GM12878 (cell line): ENCODE measurements around the gene BCAN. TPM values are rescaled to one million over a fixed set of nuclear protein-coding genes. Genes with fewer than 3 reads are reported as not detected.

Source experiments
- ATAC-seq: fragments of 200-7000 bp; cut with Tn5 transposase; 3 replicates; pipeline ENCODE4 v1.9.1; 2020; ENCODE audit warnings: mild to moderate bottlenecking, moderate library complexity
- BruUV-seq: library from RNA; stranded (reverse); fragments of 400-500 nt; replicated peaks from 2 replicates; lab custom pipeline; 2021; lab: Mats Ljungman, UMichigan
- CTCF ChIA-PET: fragments of 300-600 bp; sonication (Branson Sonifier 250); formaldehyde crosslinking; extraction: SDS; loops from one replicate; lab custom pipeline; 2021; ENCODE audit warnings: inconsistent platforms; lab: Yijun Ruan, JAX
- POLR2A ChIA-PET: fragments of 350-600 bp; formaldehyde crosslinking; extraction: SDS; loops from one replicate; lab custom pipeline; 2021; ENCODE audit warnings: inconsistent platforms; lab: Charles Lee
- RAD21 ChIA-PET: fragments of 300-600 bp; sonication (Branson Sonifier 250); formaldehyde crosslinking; loops from one replicate; lab custom pipeline; 2023; ENCODE audit warnings: antibody characterized with exemption; ENCODE audit not compliant: unreplicated experiment; lab: Charles Lee
- SMC1A ChIA-PET: fragments of 300-600 bp; sonication (Branson Sonifier 250); formaldehyde crosslinking; loops from one replicate; lab custom pipeline; 2023; ENCODE audit not compliant: unreplicated experiment, uncharacterized antibody; lab: Charles Lee
- DNase-seq: peaks from one replicate; pipeline ENCODE4 v3.0.0-alpha.2; 2011; ENCODE audit warnings: low read depth, low spot score
- FAIRE-seq: peaks from 3 replicates; lab custom pipeline; 2011; peaks lifted over from hg19 to GRCh38; lab: Jason Lieb, UNC
- H2AFZ ChIP-seq: 2 replicates; pipeline ENCODE4 v1.6.0; 2011; ENCODE audit warnings: low read depth, low read length, control low read depth; ENCODE audit not compliant: control insufficient read depth
- H3K27ac ChIP-seq: 2 replicates; pipeline ENCODE4 v1.5.1; 2011; ENCODE audit warnings: control low read depth; ENCODE audit not compliant: control insufficient read depth, insufficient read depth
- H3K27me3 ChIP-seq, 2 experiments: replicated peaks in 1 of 2; 2 replicates each; pipeline versions ENCODE4 v1.6.0 to v1.6.1; 2011; ENCODE audit warnings: low read length in 1 of 2; ENCODE audit not compliant: control insufficient read depth in 2 of 2, insufficient read depth in 2 of 2
- H3K36me3 ChIP-seq, 2 experiments: 2 replicates each; pipeline ENCODE4 v1.5.1; 2011; ENCODE audit warnings: low read length in 1 of 2; ENCODE audit not compliant: control insufficient read depth in 2 of 2, insufficient read depth in 2 of 2
- H3K4me1 ChIP-seq: 2 replicates; pipeline ENCODE4 v1.6.1; 2011; ENCODE audit warnings: mild to moderate bottlenecking, low read length, moderate library complexity, mixed read lengths; ENCODE audit not compliant: control insufficient read depth, insufficient read depth
- H3K4me2 ChIP-seq: 2 replicates; pipeline ENCODE4 v1.6.0; 2011; ENCODE audit warnings: control low read depth; ENCODE audit not compliant: control insufficient read depth, insufficient read depth
- H3K4me3 ChIP-seq: fragments of 200-600 bp; sonication (generic); 2 replicates; pipeline ENCODE4 v1.5.1; 2016
- H3K79me2 ChIP-seq: 2 replicates; pipeline ENCODE4 v1.6.0; 2011; ENCODE audit warnings: low read length; ENCODE audit not compliant: control insufficient read depth, insufficient read depth
- H3K9ac ChIP-seq: 2 replicates; pipeline ENCODE4 v1.8.0; 2011; ENCODE audit warnings: low read length, control low read depth, mixed read lengths; ENCODE audit not compliant: control insufficient read depth, insufficient read depth
- H3K9me3 ChIP-seq: replicated peaks from 3 replicates; pipeline ENCODE4 v1.5.1; 2011; ENCODE audit warnings: mild to moderate bottlenecking, low read length; ENCODE audit not compliant: control insufficient read depth, insufficient read depth
- H4K20me1 ChIP-seq: 2 replicates; pipeline ENCODE4 v1.6.0; 2011; ENCODE audit not compliant: control insufficient read depth, insufficient read depth
- CBX3 ChIP-seq: fragments of 200-600 bp; sonication (generic); IDR thresholded peaks from 2 replicates; pipeline ENCODE4 v1.6.1; 2016; ENCODE audit warnings: low read depth, borderline replicate concordance
- EGR1 ChIP-seq, 2 experiments: IDR thresholded peaks; 1 replicate in 1 of 2; 2 replicates in 1 of 2; pipeline ENCODE4 v1.6.1; 2011 to 2012; ENCODE audit warnings: low read depth in 2 of 2, low read length in 2 of 2, borderline replicate concordance in 1 of 2, mild to moderate bottlenecking in 1 of 2, moderate library complexity in 1 of 2
- ESRRA ChIP-seq: IDR thresholded peaks from 2 replicates; pipeline ENCODE4 v1.6.1; 2012; ENCODE audit warnings: mild to moderate bottlenecking, low read length, improper control_type of control experiment
- HDAC6 ChIP-seq: fragments of 200-600 bp; sonication (generic); IDR thresholded peaks from one replicate; pipeline ENCODE4 v1.8.0; 2017; ENCODE audit warnings: antibody characterized with exemption; ENCODE audit not compliant: unreplicated experiment
- JUND ChIP-seq: IDR thresholded peaks from 2 replicates; pipeline ENCODE4 v1.6.1; 2012; ENCODE audit warnings: low read depth, mild to moderate bottlenecking, low read length, improper control_type of control experiment, moderate library complexity
- NRF1 ChIP-seq: conservative IDR thresholded peaks from 2 replicates; pipeline ENCODE4 v1.6.1; 2011; ENCODE audit warnings: mild to moderate bottlenecking, low read depth, low read length, improper control_type of control experiment
- RCOR1 ChIP-seq: conservative IDR thresholded peaks from 2 replicates; pipeline ENCODE4 v1.6.1; 2012; ENCODE audit warnings: low read depth, low read length, improper control_type of control experiment
- RUNX3 ChIP-seq: IDR thresholded peaks from 2 replicates; pipeline ENCODE4 v1.6.1; 2012; ENCODE audit warnings: low read length, inconsistent platforms
- SMC3 ChIP-seq: IDR thresholded peaks from 2 replicates; pipeline ENCODE4 v1.6.1; 2011; ENCODE audit warnings: low read length, improper control_type of control experiment, borderline replicate concordance
- WGBS: methylation state at CpG from one replicate; pipeline ENCODE4 v1.1.6; 2016; ENCODE audit warnings: low lambda C conversion rate; ENCODE audit not compliant: insufficient replicate concordance, insufficient coverage; ENCODE audit errors: missing lambda C conversion rate; 5-methylcytosine and 5-hydroxymethylcytosine counted together
- in situ Hi-C: fragments of 300-500 bp; cut with MboI; formaldehyde crosslinking; loops from 9 replicates; pipeline ENCODE4 v1.14.3; 2018; ENCODE audit warnings: mixed read lengths
- intact Hi-C: fragments of 100-400 bp; cut with micrococcal nuclease; formaldehyde crosslinking; loops from one replicate; pipeline ENCODE4 v1.14.2; 2022; ENCODE audit not compliant: unreplicated experiment
- polyA plus RNA-seq, 11 experiments: library from polyadenylated mRNA; depleted of rRNA in 4 of 11; unstranded in 6 of 11; stranded (reverse) in 5 of 11; fragments of >200 nt; fragmentation: Nextera tagmentation in 4 of 11; fragmentation: Illumina TruSeq in 1 of 11; extraction: Ambion mirVana in 4 of 11; extraction: Trizol in 1 of 11; gene quantifications; 1 replicate in 1 of 11; 2 replicates in 10 of 11; pipeline versions ENCODE4 v1.2.1 to v1.2.3, GENCODE V29; 2011 to 2016; ENCODE audit warnings: inconsistent platforms in 2 of 11, missing spikeins in 2 of 11, low read depth in 1 of 11
- total RNA-seq, 4 experiments: library from RNA; depleted of rRNA in 3 of 4; stranded (reverse); fragments of >200 nt in 3 of 4; fragmentation: Illumina TruSeq in 1 of 4; extraction: Trizol in 1 of 4; gene quantifications; 2 replicates each; pipeline versions ENCODE4 v1.2.1 to v1.2.3, GENCODE V29; 2013 to 2021
- TF ChIP-seq, protein P1 (sequence below): IDR thresholded peaks from 2 replicates; pipeline ENCODE4 v1.6.1; 2012; ENCODE audit warnings: low read depth, low read length, improper control_type of control experiment
- TF ChIP-seq, protein P2 (sequence below): IDR thresholded peaks from 2 replicates; pipeline ENCODE4 v1.6.1; 2011; ENCODE audit warnings: borderline replicate concordance, low read depth, mild to moderate bottlenecking, moderate library complexity, low read length; ENCODE audit not compliant: insufficient read depth, poor library complexity, severe bottlenecking
- TF ChIP-seq, protein P3 (sequence below): IDR thresholded peaks from 2 replicates; pipeline ENCODE4 v1.6.1; 2011; ENCODE audit warnings: borderline replicate concordance, low read depth, mild to moderate bottlenecking, moderate library complexity, mixed read lengths, low read length; ENCODE audit not compliant: insufficient read depth; ENCODE audit errors: extremely low read length
- TF ChIP-seq, protein P4 (sequence below): fragments of 450-650 bp; conservative IDR thresholded peaks from 2 replicates; pipeline ENCODE4 v1.6.1; 2017; ENCODE audit warnings: mild to moderate bottlenecking, moderate library complexity

The BCAN gene
- total and polyA plus RNA-seq, 10 of the 15 experiments (the other 5 are each of a cell fraction or from before 2014, with no cell fraction given), result 0.05 to 1.3 (median 0.18) TPM; not detected in 1

DNA sequence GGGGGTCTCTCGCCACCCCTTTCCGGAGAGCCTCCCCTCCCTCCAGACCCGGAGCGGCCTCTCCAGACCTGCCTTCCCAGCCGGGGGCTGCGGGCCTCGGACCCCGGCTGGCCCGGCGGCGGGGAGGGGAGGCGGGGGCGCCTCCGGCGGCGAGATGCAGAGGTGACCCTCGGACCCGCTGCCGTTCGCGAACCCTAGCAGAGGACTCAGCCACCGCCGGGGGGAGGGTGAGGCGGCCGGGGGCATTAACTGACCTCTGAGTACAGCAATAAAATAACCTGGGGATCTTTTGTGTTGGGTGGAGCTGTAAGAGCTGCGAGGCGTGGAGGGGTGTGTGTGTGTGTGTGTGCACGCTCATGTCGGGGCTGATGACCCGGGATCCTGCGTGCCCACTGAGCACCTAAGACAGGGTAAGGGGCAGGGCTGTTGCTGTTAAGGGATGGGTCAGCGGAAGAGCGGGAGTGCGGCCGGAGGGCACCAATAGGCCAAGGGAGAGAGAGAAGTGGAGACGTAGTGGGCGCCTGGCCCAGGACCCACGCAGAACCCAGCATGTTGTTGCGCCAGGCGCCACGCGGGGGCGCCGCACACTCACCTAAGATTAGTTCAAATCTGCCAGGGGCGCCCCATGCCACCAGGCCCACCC is 16.4 kb upstream of the BCAN start (continued):
- TF ChIP-seq, protein P1, sequence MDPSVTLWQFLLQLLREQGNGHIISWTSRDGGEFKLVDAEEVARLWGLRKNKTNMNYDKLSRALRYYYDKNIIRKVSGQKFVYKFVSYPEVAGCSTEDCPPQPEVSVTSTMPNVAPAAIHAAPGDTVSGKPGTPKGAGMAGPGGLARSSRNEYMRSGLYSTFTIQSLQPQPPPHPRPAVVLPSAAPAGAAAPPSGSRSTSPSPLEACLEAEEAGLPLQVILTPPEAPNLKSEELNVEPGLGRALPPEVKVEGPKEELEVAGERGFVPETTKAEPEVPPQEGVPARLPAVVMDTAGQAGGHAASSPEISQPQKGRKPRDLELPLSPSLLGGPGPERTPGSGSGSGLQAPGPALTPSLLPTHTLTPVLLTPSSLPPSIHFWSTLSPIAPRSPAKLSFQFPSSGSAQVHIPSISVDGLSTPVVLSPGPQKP, result no peak
- TF ChIP-seq, protein P2, sequence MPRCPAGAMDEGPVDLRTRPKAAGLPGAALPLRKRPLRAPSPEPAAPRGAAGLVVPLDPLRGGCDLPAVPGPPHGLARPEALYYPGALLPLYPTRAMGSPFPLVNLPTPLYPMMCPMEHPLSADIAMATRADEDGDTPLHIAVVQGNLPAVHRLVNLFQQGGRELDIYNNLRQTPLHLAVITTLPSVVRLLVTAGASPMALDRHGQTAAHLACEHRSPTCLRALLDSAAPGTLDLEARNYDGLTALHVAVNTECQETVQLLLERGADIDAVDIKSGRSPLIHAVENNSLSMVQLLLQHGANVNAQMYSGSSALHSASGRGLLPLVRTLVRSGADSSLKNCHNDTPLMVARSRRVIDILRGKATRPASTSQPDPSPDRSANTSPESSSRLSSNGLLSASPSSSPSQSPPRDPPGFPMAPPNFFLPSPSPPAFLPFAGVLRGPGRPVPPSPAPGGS, result no peak
- TF ChIP-seq JUND (no peak), ESRRA (no peak), CBX3 (no peak), HDAC6 (no peak), SMC3 (peak; percentile 57; the same call in 1 of the 2 replicates)

DNA sequence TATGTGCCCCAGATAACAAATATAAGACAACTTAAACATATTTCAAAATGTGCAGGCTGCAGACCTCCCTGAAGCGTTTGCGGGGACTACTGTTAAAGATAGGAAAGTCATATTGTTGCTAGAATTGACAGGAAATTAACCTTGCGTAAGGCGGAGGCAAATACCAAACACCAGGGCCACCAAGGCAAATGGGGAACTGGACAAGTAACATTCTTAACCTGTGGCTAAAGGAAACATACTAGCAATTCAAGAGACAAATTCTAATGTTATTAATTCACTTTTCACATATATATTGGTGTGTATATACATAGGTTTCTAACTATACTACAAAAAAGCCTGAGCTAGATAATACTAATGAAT is 15.9 kb upstream of the BCAN start:
- no peaks in the 10 kb centered on the region for H3K36me3 ChIP-seq
- POLR2A ChIA-PET, result interaction anchor here (1.1 kb wide), 1 partner anchor 52 kb away, joined by 7 read pairs; no protein-coding TSS in a partner anchor
- CTCF ChIA-PET, result interaction anchor here (0.8 to 9.2 kb wide), 21 partner anchors 11 to 264 kb away, joined by 3 to 208 read pairs (median 8); partner anchors contain the start of genes BCAN, CRABP2, NAXE and NES
- no peak overlapping the region for H3K4me2 ChIP-seq
- WGBS, result 49% methylated on average over 4 of the region's 4 CpGs
- H3K4me3 ChIP-seq, result no peak overlapping the region
- H3K27ac ChIP-seq, result no peak overlapping the region
- ATAC-seq, result no peak
- RAD21 ChIA-PET, result interaction anchor here (0.6 to 2.4 kb wide), 6 partner anchors 17 to 240 kb away, joined by 3 to 20 read pairs (median 4); no protein-coding TSS in a partner anchor
- no TSS peak for BruUV-seq
- no peak overlapping the region for H3K9ac ChIP-seq
- FAIRE-seq, result no peak
- in situ Hi-C loops (no loop called here), intact Hi-C loops (loop anchor here (1.0 to 10.0 kb wide), 2 partner anchors 52 to 99 kb away; partner anchors contain the start of genes ISG20L2 and METTL25B)
- no peaks in the 10 kb centered on the region for H4K20me1 ChIP-seq
- DNase-seq, result no peak
- no peaks in the 10 kb centered on the region for H3K79me2 ChIP-seq
- no peaks in the 10 kb centered on the region for H3K4me1 ChIP-seq
- H2AFZ ChIP-seq, result no peak overlapping the region
- H3K27me3 ChIP-seq, result peaks cover 10 to 18% of the 10 kb centered on the region in 2 experiments; a peak in 3 of 4 replicates
- H3K9me3 ChIP-seq, result no peaks in the 10 kb centered on the region
- SMC1A ChIA-PET, result interaction anchor here (0.8 to 3.0 kb wide), 11 partner anchors 11 to 100 kb away, joined by 3 to 18 read pairs (median 5); no protein-coding TSS in a partner anchor
- TF ChIP-seq RCOR1 (no peak), NRF1 (no peak), RUNX3 (no peak), EGR1 (IDR thresholded peaks at IDR 0.05; ENCODE audit: borderline replicate concordance in 1 of 2, low read depth in 2 of 2, low read length in 2 of 2) (no peak)
- TF ChIP-seq, protein P3, sequence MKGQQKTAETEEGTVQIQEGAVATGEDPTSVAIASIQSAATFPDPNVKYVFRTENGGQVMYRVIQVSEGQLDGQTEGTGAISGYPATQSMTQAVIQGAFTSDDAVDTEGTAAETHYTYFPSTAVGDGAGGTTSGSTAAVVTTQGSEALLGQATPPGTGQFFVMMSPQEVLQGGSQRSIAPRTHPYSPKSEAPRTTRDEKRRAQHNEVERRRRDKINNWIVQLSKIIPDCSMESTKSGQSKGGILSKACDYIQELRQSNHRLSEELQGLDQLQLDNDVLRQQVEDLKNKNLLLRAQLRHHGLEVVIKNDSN, result no peak
- TF ChIP-seq, protein P4, sequence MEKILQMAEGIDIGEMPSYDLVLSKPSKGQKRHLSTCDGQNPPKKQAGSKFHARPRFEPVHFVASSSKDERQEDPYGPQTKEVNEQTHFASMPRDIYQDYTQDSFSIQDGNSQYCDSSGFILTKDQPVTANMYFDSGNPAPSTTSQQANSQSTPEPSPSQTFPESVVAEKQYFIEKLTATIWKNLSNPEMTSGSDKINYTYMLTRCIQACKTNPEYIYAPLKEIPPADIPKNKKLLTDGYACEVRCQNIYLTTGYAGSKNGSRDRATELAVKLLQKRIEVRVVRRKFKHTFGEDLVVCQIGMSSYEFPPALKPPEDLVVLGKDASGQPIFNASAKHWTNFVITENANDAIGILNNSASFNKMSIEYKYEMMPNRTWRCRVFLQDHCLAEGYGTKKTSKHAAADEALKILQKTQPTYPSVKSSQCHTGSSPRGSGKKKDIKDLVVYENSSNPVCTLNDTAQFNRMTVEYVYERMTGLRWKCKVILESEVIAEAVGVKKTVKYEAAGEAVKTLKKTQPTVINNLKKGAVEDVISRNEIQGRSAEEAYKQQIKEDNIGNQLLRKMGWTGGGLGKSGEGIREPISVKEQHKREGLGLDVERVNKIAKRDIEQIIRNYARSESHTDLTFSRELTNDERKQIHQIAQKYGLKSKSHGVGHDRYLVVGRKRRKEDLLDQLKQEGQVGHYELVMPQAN, result no peak
